Measurements from ENCODE around the gene FXYD3. TPM values are rescaled to one million over a fixed set of nuclear protein-coding genes. Genes with fewer than 3 reads are reported as not detected.

Gene FXYD3
- total RNA-seq, 4 donors from 2014 or later, result 391 to 630 (median 546) TPM

- no peak for DNase-seq (ENCODE audit: low spot score in 2 of 2)
- whole genome bisulfite sequencing, 2 donors, result 87 to 97% methylated on average over 6 of the region's 6 CpGs
- H3K4me3 ChIP-seq (ENCODE audit: low read depth, poor library complexity, severe bottlenecking), result no peak overlapping the region
- intact Hi-C loops (cut with DNase I; ENCODE audit: low total_unique reads), result no loop called here
- no peak for TF ChIP-seq CTCF (IDR thresholded peaks at IDR 0.05)
- no peak for TF ChIP-seq POLR2A (IDR thresholded peaks at IDR 0.05)
These were observed 39.6 kb upstream of the FXYD3 start for GRCh38 chr19:35076026-35076370.

- intact Hi-C loops (cut with DNase I; ENCODE audit: low total_unique reads), result no loop called here
- TF ChIP-seq POLR2A (IDR thresholded peaks at IDR 0.05) (no peak), CTCF (IDR thresholded peaks at IDR 0.05) (no peak)
- no peak overlapping the region for H3K4me3 ChIP-seq (ENCODE audit: low read depth, poor library complexity, severe bottlenecking)
- no peak for DNase-seq (ENCODE audit: low spot score in 2 of 2)
- WGBS, 2 donors, result 75 to 79% methylated on average over 6 to 8 of the region's 8 CpGs
These were observed 39.0 kb upstream of the FXYD3 start for GRCh38 chr19:35076657-35077056.

GRCh38 chr19:35077411-35078223, 38.0 kb upstream of the FXYD3 start:
- no peak for TF ChIP-seq POLR2A (IDR thresholded peaks at IDR 0.05)
- TF ChIP-seq CTCF (IDR thresholded peaks at IDR 0.05), result no peak
- no peak overlapping the region for H3K4me3 ChIP-seq (ENCODE audit: low read depth, poor library complexity, severe bottlenecking)
- 87 to 88% methylated on average over 17 of the region's 17 CpGs for WGBS, 2 donors
- DNase-seq (ENCODE audit: low spot score in 2 of 2), result no peak
- intact Hi-C loops (cut with DNase I; ENCODE audit: low total_unique reads), result no loop called here

- 81 to 88% methylated on average over 9 to 14 of the region's 14 CpGs for WGBS, 2 donors
- TF ChIP-seq POLR2A (IDR thresholded peaks at IDR 0.05) (no peak), CTCF (IDR thresholded peaks at IDR 0.05) (no peak)
- intact Hi-C loops (cut with DNase I; ENCODE audit: low total_unique reads), result no loop called here
- no peak overlapping the region for H3K4me3 ChIP-seq (ENCODE audit: low read depth, poor library complexity, severe bottlenecking)
- no peak for DNase-seq (ENCODE audit: low spot score in 2 of 2)
These were observed 35.8 kb upstream of the FXYD3 start for GRCh38 chr19:35079826-35080225.

- intact Hi-C loops (cut with DNase I; ENCODE audit: low total_unique reads), result no loop called here
These were observed 34.9 kb upstream of the FXYD3 start for GRCh38 chr19:35080613-35081170.

More at GRCh38 chr19:35080613-35081170, 34.9 kb upstream of the FXYD3 start:
- no peak overlapping the region for H3K4me3 ChIP-seq (ENCODE audit: low read depth, poor library complexity, severe bottlenecking)
- TF ChIP-seq POLR2A (IDR thresholded peaks at IDR 0.05) (no peak), CTCF (IDR thresholded peaks at IDR 0.05) (no peak)
- DNase-seq (ENCODE audit: low spot score in 2 of 2), result no peak
- WGBS, 2 donors, result 75 to 84% methylated on average over 8 to 9 of the region's 16 CpGs
